ENCODE data around the gene VSIG2. TPM values are rescaled to one million over a fixed set of nuclear protein-coding genes. Genes with fewer than 3 reads are reported as not detected.

The VSIG2 gene
- total RNA-seq, 2 donors from 2014 or later = 1.1 to 6.3 TPM

- no peak for DNase-seq (ENCODE audit: low spot score)
- H3K27ac ChIP-seq = no peak overlapping the region
- no peak overlapping the region for H3K4me3 ChIP-seq
- peaks cover 0 to 64% of the 10 kb centered on the region in 2 donors for H3K4me1 ChIP-seq
- no peak for TF ChIP-seq CTCF (IDR thresholded peaks at IDR 0.05)
- peaks cover 4% of the 10 kb centered on the region for H3K36me3 ChIP-seq
- peaks cover 0 to 31% of the 10 kb centered on the region in 2 donors for H3K27me3 ChIP-seq
- no peaks in the 10 kb centered on the region for H3K9me3 ChIP-seq
Observed at GRCh38 chr11:124748481-124749343, 3.3 kb downstream of the VSIG2 start.

- Histone ChIP-seq H3K4me1 (peaks cover 0 to 61% of the 10 kb centered on the region in 2 donors), H3K36me3 (no peaks in the 10 kb centered on the region), H3K9me3 (no peaks in the 10 kb centered on the region), H3K27me3 (peaks cover 0 to 31% of the 10 kb centered on the region in 2 donors), H3K4me3 (no peak overlapping the region), H3K27ac (peak overlapping the region in 1 of 2 donors; percentile 29)
- no peak for TF ChIP-seq CTCF (IDR thresholded peaks at IDR 0.05)
- DNase-seq (ENCODE audit: low spot score) = no peak
Observed at GRCh38 chr11:124748100-124748418, 4.0 kb downstream of the VSIG2 start.

- Histone ChIP-seq H3K27me3 (peaks cover 0 to 31% of the 10 kb centered on the region in 2 donors), H3K4me1 (peaks cover 0 to 61% of the 10 kb centered on the region in 2 donors), H3K9me3 (no peaks in the 10 kb centered on the region), H3K27ac (peak overlapping the region in 1 of 2 donors; percentile 29), H3K36me3 (no peaks in the 10 kb centered on the region), H3K4me3 (peak overlapping the region in 1 of 2 donors; percentile 51)
- TF ChIP-seq CTCF (IDR thresholded peaks at IDR 0.05) = no peak
- no peak for DNase-seq (ENCODE audit: low spot score)
Observed at GRCh38 chr11:124747406-124748099, 4.5 kb downstream of the VSIG2 start.

GRCh38 chr11:124746621-124747243 lies 5.3 kb downstream of the VSIG2 start:
- Histone ChIP-seq H3K27ac (peak overlapping the region; percentile 16 to 29), H3K9me3 (no peaks in the 10 kb centered on the region), H3K36me3 (no peaks in the 10 kb centered on the region), H3K4me1 (peaks cover 0 to 53% of the 10 kb centered on the region in 2 donors), H3K4me3 (peak overlapping the region; percentile 32 to 51), H3K27me3 (peaks cover 0 to 31% of the 10 kb centered on the region in 2 donors)
- TF ChIP-seq CTCF (IDR thresholded peaks at IDR 0.05) = peak in 1 of 2 donors; percentile 57
- DNase-seq (ENCODE audit: low spot score) = peak; percentile 79

- H3K27me3 ChIP-seq = peaks cover 0 to 26% of the 10 kb centered on the region in 2 donors
- no peak for DNase-seq (ENCODE audit: low spot score)
Observed at GRCh38 chr11:124745835-124746620, 6.0 kb downstream of the VSIG2 start.

More at GRCh38 chr11:124745835-124746620, 6.0 kb downstream of the VSIG2 start:
- H3K27ac ChIP-seq = peak overlapping the region; percentile 16 to 29
- H3K36me3 ChIP-seq = no peaks in the 10 kb centered on the region
- peak overlapping the region; percentile 32 to 51 for H3K4me3 ChIP-seq
- H3K9me3 ChIP-seq = no peaks in the 10 kb centered on the region
- H3K4me1 ChIP-seq = peaks cover 0 to 47% of the 10 kb centered on the region in 2 donors
- no peak for TF ChIP-seq CTCF (IDR thresholded peaks at IDR 0.05)

Measured in right atrium auricular region (tissue), 2 donors.